T1000 (cell line): ENCODE measurements around the gene ARFGAP1.
"Not testable (repeated sequence)": the region's sequence is repeated elsewhere in the genome, so short reads cannot be mapped to it uniquely, and the experiment has no call there.

Source experiments
- DNase-seq: peaks from one replicate; lab custom pipeline; 2025; ENCODE audit warnings: mixed read lengths; lab: John Stamatoyannopoulos, UW

ARFGAP1 gene

DNA sequence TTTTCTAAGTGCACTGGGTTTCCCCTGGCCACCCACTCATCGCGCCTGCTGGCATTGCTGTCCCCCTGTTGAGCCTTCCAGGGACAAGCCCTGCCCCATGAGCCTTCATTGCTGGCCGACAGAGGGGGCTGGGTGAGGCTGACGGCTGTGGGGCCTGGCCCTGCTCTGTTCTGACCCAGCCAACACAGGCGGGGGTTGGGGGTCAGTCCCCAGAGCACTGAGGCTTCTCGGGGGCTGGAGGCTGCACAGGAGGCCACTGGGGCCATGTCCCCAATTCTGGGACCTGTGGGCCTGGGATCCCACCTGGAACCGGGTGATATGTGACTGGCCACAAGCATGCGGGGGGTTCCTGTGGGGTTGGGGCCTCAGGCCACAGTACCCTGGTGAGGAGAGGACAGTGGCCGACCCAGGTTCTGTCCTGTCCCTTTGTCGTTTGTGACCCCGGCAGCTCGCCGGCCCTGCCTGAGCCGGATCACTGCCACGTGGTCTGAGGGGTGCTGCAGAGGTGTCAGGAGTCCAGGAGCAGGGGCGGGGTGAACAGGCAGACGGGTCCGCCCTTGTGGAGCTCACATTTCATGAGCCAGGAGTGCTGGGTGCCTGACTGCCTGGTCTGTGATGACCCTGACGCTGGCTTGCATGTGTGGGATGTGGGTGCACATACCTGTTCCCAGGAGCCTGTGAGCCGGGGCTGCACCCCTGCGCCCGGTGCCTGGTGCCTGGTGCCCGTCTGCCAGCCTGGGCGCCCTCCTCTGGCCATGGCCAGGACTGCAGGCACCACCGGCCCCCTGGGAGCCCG is 18.3 kb downstream of the ARFGAP1 start:
- peak; percentile 18 for DNase-seq

DNA sequence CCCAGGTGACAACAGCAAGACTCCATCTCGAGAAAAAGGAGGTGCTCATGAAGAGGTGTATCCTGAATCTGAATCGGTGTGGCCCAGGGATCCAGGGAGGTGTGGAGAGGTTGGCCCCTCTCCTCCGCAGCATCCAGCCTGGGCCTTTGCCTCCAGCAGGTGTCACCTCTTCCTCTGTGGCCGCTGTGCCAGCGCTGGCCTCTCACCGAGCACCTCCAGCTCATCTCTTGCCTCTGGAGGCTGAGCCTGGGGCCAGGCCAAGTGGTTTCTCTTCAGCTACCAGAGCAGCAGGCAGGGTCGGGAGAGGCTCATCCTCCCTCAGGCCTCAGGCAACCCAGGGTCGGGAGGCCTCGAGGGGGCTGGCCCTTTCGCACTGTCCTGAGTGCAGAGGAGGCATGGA is 19.2 kb downstream of the ARFGAP1 start:
- no peak for DNase-seq

DNA sequence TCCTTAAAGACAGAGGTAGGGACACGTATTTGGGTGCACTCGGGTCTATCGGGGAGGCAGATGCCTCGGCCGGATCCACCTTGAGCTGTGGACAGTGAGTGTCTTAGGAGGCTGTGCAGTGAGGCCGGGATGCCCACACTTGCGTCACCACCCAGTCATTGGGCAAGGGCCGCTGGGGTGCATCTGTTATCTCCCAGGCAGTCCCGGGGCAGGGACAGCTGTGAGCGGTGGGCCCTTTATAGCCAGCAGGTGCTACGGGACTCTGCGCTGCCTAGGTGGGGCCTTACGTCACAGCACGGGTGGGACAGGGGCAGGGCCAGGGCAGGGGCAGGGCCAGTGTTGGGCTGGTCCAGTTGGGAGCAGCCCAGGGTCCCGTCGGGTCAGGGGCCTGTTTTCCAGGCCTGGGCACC is 19.7 kb downstream of the ARFGAP1 start:
- DNase-seq: no peak

DNA sequence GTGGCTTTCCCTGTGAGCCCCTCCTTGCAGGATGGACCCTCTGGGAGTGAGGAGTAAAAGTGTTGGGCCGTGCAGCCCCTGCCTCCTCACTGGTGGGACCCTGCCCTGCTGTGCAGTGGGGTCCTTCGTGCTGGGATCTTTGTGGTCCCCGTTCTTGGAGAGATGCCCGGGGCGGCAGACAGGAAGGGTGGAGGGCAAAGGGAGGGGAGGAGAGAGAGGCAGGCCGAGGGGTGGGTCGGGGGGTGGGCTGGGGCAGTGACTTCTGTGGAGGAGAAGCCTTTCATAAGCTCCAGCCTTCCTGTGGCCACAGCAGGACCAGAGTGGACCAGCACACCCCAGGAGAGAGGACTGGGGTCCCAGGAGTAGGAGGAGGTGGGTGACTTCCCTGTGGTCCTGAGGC is 20.3 kb downstream of the ARFGAP1 start, which contains the start of gene COL20A1:
Gene COL20A1, plus strand, starts transcription at position 283 of the 400 bp plus-strand sequence. CDS start 1,922 bp downstream, outside the sequence.
- no peak for DNase-seq

DNA sequence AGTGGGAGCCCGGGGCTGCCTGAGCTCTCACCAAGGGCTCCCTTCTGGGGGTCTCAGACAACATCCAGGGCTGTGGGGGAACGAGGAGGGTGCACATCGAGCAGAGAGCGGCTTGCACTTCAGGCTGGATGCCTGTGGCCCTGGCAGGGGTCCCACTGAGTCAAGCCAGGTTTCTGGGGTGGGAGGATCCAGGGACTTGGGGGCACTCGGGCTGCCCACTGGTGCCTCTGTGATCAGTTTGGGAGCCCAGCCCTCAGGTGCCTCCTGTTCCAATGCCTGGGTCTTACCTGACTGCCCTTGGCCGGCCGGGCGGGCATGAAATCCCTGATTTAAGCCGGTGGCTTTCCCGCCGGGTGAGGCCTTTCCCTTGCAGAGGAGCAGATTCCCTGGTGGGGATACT is 20.8 kb downstream of the ARFGAP1 start:
- DNase-seq: no peak

DNA sequence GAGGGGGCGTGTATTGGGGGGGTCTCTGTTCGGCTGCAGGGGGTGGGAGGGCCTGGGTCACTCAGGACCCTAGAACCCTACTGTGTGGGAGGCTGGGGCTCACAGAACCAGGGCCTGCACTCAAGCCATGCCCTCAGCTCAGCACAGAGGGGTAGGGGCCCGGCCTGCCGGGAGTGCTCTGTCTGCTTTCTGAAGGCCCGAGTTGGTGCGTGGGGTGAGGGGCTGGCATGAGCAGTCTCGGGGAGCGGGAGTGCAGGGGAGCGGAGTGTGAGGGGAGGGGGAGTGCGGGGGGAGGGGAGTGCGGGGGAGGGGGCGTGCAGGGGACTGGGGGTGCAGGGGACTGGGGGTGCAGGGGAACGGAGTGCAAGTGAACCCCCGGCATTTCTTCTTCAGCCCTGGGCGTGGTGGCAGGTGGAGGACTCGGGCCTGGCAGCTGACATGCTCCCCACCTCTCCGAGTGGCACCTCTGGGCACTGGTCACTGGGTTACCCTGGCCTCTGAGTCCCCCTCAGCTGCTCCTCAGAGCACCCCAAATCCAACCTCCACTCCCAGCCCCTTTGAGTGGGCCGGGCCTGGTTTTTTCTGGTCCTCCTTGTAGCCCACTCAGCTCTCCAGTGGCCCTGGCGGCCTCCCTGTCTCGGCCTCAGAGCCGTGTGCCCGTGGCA is 21.4 kb downstream of the ARFGAP1 start:
- DNase-seq: no peak

DNA sequence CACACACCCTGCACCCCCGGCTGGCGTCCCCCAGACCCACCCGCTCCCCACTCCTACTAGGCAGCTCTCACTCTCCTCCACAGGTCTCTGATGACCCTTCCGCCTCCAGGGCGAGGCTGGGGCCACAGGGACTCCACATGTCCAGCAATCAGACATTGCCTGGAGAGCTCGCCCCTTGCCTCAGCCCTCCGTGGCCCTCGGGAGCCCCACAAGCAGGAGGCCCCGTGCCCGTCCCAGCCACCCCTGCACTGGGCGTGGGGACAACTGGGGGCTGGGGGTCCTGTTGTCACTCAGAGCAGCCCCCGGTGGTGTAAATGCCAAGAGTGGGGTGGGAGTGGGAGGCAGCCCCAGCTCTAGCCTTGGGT is 21.9 kb downstream of the ARFGAP1 start:
- DNase-seq: no peak

DNA sequence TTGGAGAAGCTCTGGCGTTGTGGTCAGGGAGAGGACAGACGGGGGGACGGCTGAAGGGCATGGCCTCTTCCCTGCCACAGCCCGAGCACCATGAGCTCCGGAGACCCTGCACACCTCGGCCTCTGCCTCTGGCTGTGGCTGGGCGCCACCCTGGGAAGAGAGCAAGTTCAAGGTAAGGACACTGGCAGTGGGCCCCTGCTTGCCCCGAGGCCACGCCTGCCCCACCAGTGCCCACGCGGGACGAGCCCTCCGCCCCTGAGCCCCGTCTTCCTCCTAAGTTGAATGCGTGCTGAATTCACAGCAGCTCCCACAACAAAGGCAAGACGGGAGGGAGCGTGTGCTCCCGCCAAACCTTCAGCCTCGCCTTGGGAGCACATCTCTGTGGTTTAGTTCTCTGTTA is 22.4 kb downstream of the ARFGAP1 start:
- DNase-seq: no peak

DNA sequence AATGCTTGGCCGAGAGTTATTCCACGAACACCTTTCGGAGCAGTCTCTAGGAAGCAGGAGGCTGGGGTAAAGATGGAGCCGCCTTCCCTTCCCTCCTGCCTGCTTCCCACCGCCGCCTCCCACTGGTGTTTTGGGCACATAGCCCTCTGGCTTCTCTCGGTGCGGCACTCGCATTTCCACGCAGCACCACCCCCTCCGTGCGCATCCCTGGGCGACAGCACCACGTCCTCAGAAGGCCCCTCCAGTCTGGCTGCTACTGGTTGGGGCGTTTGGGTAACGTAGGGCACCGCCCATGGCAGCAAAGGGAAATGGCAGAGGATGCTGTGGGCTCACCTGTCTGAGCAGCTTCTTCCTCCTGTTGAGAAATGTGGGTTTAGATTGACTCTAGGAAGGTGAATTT is 22.8 kb downstream of the ARFGAP1 start:
- no peak for DNase-seq

DNA sequence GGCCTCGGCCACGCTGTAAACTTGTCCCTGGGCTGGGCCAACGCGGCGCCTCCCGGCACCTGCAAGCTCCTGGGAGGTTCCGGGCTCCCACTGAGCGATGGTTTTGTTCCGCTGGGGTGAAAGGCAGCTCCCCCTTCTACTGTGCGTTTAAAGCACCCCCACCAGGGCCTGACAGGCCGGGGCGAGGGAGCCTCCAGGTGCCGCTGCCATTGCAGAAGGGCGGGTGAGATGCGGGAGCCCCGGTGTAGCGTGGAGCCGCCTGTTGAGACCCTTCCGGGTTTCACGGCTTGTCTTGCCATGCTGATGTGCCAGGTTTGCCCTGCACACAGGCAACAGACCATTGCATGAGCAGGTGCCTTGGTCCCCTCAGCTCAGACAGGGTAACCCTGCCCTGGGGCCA is 23.2 kb downstream of the ARFGAP1 start:
- DNase-seq: no peak

DNA sequence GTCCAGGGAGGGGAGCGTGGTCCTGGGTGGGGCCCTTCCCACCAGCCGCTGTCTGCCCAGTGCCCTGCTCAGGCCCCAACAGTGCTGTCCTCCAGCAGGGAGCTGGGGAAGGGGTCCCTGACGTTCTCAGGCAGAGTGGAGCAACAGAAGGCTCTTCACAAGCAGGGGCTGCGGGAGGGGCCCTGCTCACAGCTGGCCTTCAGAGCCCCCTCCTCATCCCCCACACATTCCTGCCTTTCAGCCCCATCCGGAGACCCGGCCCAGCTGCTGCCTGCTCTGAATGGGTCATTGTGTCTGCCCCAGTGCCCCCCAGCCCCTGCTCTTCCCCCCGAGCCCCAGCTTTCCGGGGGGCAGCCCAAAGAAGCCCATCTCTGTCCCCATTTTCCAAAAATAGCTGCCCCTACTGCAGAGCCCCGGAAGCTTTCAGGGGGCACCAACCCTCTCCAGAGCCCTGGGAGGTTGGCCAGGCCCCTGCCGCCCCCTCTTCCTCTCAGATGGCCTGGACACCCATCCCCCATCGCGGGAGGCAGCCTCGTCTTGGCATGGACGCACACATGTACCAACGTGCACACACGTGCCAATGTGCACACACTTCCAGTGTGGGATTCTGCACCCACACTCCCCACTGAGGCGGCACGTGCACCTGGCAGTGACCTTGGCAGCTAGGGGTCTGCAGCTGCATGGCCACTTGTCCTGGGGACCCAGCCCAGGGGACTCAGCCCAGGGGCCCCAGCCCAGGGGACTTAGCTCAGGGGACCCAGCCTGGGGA is 24.1 kb downstream of the ARFGAP1 start:
- DNase-seq: no peak

DNA sequence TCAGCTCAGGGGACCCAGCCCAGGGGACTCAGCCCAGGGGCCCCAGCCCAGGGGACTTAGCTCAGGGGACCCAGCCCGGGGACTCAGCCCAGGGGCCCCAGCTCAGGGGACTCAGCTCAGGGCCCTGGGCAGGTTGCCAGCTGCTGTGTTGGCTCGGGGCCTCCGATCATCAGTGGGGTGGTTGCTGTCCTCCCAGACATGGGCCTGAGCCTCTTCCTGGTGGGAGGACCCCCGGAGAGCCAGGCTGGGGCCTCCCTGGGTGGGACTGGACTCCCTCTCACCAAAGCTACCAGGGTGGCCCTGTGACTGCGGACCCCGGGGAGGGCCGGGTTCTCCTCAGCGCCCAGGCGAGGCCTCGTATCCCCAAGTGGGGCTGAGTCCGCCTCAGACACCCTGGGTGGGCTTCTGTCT is 24.8 kb downstream of the ARFGAP1 start:
- DNase-seq: no peak

DNA sequence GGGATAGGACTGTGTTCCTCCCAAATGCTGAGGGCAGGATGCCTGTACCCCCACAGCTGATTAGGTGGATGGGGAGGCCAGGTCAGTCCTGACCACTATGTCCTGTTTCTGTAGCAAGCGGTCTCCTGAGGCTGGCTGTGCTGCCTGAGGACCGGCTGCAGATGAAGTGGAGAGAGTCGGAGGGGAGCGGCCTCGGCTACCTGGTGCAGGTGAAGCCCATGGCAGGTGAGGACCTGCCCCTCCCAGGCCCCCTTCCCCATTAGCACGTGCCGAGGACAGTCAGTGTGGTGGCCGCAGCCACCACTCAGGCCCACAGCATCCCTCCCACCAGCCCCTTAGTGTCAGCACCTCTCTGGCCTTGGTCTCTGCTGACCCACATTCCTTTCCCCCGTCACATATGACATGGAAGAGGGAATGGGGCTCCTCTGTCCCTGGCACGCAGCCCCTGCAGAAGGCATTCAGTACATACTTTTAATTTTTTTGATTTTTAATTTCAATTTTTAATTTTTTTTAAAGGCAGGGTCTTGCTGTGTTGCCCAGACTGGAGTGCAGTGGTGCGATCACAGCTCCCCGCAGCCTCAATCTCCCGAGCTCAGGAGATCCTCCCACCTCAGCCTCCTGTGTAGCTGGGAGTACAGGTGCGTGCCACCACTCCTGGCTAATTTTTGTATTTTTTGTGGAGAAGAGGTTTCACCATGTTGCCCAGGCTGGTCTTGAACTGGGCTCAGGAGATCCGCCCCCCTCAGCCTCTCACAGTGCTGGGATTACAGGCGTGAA is 25.4 kb downstream of the ARFGAP1 start:
- DNase-seq: no peak

DNA sequence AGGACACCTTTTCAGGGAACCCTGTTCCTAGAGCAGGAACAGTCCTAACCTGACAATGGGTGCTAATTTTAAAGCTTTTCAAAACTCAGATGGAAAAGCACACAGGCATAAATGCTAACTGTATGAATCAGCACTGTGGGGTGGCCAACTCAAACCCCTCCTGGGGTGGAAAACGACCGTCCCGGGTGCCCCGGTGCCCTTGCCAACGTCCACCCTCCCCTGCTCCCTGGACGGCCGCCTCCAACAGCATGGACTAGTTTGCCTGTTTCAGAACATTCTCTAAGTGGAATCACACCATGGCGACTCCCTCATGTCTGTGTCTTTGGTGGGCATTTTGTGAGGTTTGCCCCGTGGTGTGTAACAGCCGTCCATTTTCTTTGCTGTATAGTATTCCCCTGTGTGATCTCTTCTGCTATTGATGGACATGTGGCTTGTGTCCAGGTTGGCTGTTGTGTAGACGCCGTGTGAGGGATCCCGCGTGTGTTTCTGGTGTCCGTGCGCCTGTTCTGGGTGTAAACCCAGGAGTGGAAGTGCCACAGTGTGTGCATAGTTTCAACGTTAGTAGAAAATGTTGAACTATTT is 26.2 kb downstream of the ARFGAP1 start:
- DNase-seq: no peak

DNA sequence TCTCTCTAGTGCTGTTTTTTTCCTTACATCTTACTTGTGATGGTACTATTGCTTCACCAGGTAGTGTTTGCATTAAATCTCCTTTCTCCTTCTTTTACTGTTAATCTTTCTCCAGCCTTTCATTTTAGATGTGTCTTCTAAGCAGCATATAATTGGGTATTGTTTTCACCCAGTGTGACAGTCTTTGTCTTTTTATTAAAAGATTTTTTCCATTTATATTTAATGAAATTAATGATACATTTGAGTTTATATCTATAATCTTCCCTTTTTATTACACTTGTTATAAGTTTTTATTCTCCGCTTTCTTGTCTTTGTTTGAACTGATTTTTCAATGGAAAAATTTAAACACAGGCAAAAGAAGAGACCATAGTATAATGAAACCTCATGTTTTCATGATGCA is 29.1 kb downstream of the ARFGAP1 start:
- no peak for DNase-seq

DNA sequence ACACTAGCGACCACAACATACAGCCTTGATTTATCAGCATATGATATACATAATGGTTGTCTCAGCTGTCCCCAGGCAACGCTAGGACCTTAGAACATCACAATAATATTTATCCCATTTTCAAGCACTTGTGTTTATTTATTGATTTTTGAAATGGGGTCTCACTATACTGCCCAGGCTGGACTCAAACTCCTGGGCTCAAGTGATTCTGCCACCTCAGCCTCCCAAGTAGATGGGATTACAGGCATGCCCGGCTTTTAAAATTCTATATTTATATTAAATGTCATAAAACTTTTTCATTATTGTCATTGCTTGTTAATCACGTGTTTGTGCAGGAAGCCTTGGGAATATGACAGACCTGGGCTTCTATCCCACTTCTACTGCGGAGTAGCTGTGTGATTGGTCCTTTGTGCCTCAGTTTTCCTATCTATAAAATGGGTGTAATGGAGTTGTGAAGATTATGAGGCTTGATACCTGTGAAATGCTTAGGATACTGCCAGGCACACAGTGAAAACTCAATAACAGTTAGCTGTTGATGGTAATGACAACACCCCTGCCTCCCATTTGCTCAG is 30.6 kb downstream of the ARFGAP1 start:
- no peak for DNase-seq

DNA sequence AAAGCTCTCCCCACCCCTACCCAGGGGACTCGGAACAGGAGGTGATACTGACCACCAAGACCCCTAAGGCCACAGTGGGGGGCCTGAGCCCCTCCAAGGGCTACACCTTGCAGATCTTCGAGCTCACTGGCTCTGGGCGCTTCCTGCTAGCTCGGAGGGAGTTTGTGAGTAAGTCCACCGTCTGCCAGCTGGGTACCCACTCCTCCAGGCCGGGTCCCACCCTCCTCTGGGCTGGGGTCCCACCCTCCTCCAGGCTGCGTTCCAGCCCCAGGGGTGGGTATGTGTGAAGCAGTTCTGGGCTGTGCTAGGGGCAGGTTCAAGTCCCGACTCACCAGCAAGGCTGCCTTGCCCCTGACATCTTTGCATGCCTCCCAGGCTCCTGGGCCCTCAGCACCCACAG is 32.8 kb downstream of the ARFGAP1 start:
- DNase-seq: no peak

DNA sequence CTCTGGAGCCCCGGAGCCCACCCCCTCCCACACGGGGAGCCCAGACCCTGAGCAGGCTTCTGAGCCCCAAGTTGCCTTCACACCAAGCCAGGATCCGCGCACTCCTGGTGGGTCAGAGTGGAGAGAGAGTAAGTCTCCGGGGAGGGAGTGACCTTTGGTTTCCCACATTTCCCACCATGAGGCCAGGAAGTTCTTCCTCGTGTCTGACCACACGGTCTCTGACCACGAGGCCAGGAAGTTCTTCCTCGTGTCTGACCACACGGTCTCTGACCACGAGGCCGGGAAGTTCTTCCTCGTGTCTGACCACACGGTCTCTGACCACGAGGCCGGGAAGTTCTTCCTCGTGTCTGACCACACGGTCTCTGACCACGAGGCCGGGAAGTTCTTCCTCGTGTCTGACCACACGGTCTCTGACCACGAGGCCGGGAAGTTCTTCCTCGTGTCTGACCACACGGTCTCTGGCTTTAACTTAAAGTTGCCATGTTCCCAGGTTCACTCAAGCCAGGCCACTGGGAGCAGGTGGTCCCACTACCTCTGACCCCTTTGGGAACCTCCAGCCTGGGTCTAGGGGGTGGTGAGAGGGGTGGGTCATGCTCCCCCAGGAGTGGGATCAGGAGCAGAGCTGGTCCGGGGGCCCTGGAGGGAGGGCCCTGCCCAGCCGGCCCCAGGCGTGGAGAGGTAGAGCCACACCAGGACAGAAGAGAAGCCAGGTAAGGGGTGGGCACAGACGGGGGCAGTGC is 33.5 kb downstream of the ARFGAP1 start:
- not testable (repeated sequence) for DNase-seq

DNA sequence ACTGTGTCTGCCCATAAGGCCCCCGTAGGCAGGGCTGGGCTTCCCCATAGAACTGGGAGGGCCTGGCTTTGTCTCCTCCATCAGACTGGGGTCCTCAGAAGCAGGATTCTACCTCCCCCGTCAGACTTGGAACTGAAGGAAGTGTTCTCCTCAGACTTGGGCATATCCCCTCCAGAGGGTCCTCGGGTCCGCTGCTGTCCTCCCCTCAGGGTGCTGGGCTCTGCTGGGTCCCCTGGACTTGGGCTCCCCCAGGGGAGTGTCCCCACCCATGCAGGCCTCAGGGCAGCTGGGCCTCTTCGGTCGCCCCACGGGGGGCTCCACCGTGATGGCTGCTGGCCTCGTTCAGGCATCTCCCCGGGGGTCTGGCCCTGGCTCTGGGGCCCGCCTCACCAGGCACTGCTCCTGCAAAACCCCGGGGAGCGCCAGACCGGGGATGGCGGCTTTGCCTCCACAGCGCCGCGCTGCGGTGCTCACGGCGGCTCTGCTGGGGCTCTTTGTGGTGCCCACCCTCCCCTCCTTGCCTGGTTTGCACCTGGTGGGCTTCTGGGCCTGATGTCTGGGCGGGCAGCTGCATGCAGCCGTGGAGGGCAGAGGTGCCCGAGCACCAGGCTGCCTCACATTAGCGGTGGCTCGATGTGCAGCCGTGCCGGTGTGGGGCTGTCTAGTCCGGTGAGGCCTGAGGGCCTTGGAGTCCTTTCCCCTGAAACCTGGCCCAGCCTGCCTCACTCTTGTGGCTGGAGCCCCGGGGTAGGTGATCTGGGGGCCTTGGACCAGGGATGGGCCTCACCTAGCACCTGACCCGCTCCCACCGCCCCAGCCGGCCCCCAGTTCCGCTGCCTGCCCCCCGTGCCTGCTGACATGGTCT is 34.3 kb downstream of the ARFGAP1 start:
- DNase-seq: no peak
